GM18861 (cell line): Measurements from ENCODE around the gene CFAP69.
"Not testable (repeated sequence)": the region's sequence is repeated elsewhere in the genome, so short reads cannot be mapped to it uniquely, and the experiment has no call there.

Source experiments
- ATAC-seq: cut with Tn5 transposase; IDR thresholded peaks from one replicate; pipeline ENCODE4 v1.9.1; 2021; ENCODE audit not compliant: unreplicated experiment

CFAP69 gene

DNA sequence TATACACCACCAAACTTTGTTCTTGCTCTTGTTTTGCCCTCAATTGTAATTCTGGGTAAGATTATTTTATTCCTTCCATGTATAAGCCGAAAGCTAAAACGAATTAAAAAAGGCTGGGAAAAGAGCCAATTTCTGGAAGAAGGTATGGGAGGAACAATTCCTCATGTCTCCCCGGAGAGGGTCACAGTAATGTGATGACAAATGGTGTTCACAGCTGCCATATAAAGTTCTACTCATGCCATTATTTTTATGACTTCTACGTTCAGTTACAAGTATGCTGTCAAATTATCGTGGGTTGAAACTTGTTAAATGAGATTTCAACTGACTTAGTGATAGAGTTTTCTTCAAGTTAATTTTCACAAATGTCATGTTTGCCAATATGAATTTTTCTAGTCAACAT lies 12.5 kb upstream of the CFAP69 start:
- no peak for ATAC-seq

DNA sequence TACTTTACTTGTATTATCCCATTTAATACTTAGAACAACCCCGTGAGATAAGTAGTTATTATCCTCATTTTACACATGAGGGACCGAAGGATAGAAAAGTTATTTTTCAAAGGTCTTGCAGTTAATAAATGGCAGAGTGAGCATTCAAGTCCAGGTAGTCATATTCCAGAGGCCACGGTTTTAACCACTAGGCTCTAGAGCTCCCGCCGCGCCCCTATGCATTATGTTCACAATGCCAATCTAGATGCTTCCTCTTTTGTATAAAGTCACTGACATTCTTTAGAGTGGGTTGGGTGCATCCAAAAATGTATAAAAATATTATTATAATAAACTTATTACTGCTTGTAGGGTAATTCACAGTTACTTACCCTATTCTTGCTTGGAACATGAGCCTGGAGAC lies 11.4 kb upstream of the CFAP69 start:
- ATAC-seq: no peak

DNA sequence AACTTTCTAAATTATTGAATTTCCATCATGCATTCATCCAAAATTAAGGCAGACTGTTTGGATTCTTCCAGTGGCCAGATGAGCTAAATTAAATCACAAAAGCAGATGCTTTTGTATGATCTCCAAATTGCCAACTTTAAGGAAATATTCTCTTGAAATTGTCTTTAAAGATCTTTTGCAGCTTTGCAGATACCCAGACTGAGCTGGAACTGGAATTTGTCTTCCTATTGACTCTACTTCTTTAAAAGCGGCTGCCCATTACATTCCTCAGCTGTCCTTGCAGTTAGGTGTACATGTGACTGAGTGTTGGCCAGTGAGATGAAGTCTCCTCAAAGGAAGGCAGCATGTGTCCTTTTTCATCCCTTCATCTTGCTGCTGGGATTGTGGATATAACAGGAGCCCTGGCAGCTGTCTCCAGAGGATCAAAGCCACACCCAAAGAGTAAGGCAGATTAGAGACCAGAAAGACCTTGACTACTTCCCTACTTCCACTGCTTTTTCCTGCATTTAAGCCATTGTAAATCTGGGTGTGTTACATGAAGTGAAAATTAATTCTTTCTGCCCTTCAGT lies 8.2 kb upstream of the CFAP69 start:
- no peak for ATAC-seq

DNA sequence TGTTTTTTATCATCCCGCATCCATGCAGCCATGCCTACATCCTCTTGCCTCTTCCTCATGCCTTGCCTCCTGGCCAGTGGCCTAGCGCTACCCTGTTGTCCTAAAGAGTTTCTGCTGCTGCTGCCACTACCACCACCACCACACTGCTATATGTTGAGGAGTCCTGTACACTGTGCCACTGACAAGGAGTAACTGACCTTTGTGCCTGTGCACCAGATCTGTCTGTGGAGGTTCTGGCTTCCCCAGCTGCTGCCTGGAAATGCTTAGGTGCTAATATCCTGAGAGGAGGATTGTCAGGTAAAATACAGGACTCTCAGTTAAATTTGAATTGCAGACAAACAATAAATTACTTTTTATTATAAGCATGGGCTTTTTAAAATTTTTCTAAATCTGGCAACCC lies 7.0 kb upstream of the CFAP69 start:
- ATAC-seq: no peak

DNA sequence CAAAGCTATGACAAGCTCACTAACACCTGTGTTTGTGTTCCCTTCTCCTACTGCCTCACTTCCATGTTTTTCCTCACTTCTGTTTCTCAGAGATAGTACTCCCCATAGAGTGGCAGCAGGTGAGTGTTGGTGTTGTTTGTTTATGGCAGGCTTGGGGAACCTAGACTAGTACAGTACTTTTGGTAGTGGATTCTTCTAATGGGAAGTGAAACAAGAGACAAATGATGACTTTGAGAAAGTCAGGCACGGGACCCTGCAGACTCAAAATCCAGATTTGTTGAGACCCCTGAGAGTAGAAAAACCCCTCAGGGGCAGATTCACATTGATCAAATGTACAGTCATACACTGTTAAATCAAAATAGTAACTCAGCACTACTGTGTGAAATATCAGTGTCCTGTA lies 6.4 kb upstream of the CFAP69 start:
- ATAC-seq: no peak

DNA sequence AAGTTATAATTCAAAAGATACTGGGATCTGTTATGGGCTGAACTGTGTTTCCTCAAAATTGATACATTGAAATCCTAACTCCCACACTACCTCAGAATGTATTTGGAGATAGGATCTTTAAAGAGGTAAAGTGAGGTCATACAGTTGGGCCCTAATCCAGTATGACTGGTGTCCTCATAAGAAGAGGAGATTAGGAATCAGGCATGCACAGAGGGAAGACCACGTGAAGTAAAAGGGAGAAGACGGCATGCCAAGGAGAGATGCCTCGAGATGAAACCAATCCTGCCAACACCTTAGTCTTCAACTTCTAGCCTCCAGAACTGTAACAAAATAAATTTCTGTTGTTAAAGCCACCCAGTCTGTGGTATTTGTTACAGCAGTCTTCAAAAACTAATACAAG lies 5.9 kb upstream of the CFAP69 start:
- no peak for ATAC-seq

DNA sequence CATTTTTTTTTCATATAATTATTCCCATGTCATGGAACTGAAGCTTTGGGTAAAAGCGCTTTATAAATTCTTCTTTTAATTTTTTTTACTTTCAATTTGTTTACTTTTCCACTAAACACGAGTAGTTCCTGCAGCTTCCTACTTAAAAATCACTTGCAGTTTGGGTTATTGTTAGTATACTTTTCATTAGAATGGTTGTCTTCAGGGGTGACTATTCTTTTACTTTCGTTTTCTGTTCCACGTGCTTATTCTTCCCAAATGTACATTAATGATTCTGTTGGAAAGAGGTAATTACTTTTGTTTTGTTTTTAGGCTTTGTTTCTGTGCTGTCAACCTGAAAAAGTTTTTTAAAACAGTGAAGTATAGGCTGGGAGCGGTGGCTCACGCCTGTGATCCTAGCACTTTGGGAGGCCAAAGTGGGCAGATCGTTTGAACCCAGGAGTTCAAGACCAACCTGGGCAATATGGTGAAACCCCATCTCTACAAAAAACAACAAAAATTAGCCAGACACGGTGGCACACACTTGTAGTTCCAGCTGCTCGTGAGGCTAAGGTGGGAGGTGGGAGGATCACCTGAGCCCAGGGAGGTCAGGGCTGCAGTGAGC lies 5.2 kb upstream of the CFAP69 start:
- no peak for ATAC-seq

DNA sequence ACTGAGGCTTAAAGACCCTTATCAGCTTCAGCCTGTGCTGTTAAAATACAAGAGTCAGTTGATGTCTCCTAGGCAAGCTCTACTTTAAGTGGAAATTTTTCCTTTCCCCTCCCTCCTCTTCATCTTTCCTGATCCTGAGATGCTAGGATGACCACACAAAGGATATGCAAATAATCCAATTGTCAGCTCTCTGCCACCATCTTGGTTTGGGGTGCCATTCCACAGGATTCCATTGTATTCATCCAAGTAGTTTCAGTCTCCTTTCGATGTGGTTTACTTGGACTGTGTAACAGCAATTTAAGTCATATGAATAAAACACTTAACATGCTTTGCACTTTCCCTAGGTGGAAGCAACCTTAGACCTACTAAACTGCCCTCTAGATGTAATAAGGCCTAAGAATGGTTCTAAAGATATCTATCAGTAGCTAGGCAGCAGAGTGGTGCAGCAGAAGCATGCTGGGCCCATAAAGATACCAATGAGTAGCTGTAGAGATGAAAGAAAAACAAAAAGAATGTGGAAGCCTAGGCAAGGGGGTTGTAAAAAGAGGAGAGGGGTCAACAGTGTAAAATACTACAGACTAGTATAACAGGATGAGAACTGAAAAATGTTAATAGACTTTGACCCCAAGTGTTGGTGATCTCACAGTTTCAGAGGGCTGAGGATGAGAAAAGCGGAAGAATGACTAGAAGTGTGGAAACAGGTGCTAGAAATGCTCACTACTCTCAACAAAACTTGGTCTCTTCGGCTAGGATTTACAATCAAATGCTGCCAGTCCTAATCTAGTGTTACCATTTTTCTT lies 2.4 kb upstream of the CFAP69 start:
- ATAC-seq: peak; percentile 58

DNA sequence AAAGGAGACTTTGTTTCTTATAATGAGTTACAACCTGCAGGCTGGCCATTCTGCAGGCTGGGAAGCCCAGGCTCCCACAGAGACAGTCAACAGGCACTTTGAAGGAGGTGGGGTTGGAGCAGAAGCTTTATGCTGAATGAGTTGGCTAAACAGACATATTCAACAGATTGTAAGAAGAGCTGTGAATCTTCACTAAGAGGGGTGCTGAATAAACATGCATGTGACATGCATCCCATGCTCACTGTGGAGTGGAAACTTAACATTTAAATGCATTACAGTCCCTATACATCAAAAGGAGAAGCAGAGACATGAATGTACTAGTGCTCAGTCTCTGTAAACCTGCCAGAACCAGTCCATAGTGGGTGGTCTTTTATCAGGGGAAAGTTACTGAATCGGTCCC lies 1.4 kb upstream of the CFAP69 start:
- ATAC-seq: no peak

DNA sequence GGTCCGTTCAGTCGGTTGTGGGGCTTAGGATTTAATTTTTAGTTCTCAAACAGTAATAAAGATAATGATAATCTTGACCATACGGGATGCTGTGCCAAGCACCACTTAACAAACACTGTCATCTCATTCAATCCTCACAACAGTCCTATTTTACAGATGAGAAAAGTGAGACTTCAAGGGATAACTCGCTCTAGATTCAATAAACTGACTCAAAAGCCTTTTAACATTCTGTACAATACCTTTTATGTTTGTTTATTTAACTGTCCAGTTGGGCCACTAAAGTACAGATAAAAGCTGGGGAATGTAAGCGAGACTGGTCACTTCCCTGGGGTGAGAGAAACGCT lies 437 bp upstream of the CFAP69 start:
- no peak for ATAC-seq

DNA sequence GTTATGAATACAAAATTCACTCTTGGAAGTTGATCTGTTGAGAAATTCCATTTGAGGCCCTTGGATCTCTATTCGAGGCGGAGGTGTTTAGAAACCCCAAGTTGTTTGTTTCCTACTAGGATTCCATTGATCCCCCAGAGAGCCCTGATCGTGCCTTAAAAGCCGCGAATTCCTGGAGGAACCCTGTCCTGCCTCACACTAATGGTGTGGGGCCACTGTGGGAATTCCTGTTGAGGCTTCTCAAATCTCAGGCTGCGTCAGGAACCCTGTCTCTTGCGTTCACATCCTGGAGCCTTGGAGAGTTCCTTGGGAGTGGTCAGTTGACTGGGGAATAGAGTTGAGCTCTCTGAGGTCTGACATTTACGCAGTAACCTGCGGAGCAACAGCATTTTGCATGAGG lies 1.2 kb downstream of the CFAP69 start:
- ATAC-seq: no peak

DNA sequence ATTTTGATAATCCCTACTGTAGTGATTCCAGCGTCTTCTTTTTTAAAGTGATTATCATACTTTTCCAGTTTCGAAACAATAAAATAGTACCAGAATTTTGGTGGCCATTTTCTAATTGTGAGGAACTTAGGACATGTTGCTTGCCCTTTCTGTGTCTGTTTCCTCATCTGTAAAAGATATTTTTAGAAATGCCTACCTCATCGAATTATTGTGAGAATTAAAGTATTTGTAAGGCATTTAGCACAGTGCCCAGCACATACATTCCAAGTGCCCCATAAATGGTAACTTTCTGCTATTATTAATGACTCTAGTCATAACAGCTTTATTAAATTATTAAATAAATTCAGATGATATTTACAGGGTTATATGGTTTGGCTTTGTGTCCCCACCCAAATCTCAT lies 3.7 kb downstream of the CFAP69 start:
- ATAC-seq: no peak

DNA sequence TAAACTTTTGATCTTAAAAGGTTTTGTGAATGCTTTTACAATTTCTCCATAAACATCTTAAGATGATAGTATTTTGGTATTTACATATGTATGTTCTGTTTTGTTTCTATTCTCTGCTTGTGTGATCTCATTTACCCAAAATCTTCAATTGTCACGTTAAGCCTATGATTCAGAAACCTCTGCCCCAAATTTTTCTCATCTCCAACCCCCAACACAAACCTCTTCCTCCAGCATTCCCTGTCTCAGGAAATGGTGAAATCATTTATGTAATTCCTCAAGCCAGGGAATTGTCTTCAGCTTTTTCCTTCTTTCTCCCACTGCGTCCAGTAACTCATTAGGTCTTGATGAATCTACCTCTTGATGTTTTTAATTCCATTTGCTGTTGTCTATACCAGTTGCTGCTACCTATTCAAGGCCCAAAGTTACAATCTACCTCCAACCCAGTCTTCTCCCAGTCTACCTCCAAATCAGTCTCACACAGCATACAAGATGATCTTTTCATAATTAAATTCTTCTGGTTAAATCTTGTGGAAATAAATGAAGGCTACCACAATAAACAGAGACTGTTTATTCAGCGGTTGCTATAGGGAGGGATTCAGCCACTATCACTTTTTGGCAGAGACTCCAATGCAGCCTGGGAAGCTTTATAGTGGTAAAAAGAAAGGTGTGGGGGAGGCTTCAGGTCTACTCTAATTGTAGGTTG lies 5.8 kb downstream of the CFAP69 start:
- ATAC-seq: no peak

DNA sequence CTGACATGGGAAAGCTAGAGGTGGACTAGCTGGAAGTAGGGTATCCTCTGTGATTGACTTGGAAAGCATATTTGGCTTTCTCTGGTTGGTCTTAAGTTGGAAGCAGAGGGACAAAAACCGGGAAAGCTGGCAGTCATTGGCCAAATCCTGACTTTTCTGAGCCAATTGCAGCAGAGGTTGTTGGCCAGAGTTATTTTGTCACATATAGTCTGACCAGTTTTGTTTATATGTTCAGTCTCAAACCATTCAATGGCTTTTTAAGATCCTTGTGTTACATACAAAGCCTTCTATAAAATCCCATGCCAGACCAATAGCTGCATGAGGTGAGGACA lies 6.3 kb downstream of the CFAP69 start:
- no peak for ATAC-seq

DNA sequence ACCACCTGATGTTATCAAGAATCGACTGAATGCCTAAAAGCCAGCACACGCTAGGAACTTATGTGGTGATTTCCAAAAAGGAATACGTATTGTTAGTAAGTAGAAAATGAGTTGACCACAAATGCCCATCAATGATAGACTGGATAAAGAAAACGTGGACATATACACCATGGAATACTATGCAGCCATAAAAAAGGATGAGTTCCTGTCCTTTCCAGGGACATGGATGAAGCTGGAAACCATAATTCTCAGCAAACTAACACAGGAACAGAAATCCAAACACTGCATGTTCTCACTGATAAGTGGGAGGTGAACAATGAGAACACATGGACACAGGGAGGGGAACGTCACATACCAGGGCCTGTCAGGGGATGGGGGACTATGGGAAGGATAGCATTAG lies 11.0 kb downstream of the CFAP69 start:
- not testable (repeated sequence) for ATAC-seq

DNA sequence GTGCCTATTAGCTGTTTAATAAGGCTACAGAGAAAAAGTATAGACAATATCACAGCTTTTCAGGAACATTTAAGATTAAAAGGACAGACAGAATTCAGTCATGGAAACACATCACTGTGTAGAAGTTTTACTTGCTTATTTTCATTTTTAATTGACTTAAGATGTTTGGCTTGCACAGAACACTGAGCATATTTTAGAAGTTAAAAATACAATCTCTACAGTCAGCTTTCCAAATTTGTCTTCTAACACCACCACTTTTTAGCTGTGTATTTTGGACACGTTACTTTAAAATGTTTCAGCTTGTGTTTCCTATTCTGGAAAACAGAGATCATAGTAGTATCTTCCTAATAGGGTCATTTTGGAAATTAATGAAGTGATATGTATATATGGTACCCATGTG lies 11.8 kb downstream of the CFAP69 start:
- ATAC-seq: no peak

DNA sequence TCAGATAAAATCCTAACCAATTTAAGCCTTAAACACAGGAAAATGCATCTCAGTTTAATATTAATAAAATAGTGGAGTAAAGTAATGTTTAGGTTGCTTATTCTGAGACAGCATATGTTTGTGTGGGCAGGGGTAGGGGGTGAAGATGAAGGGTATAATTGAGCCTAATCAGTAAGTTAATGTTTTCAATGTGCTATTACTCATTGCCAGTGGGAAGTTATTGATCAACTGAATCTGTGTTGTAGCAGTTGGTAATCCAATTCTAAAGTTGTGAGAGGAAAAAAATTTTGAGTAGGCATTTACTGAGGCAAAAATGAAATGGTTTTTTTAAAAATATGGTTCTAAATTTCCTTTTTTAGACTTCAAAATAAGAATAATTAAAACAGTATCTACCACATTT lies 16.5 kb downstream of the CFAP69 start:
- peak; percentile 53 for ATAC-seq

DNA sequence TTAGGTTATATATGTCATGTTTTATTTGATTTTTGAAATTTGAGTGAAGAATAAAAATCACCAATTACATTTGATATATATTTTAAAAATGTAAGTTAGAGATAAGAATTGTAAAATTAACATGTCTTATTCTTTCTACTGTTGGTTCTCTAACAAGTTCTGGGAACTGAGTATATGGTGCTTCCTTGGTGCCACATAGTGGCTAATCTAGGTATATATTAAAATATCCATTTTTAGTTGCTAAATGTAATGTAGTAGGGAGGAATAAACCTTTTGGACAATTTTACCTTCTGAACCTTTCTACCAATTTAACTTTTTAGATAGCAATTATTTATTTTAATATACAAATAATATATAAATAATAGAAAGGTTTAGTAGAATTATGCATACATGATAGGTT lies 17.5 kb downstream of the CFAP69 start:
- ATAC-seq: peak; percentile 93

DNA sequence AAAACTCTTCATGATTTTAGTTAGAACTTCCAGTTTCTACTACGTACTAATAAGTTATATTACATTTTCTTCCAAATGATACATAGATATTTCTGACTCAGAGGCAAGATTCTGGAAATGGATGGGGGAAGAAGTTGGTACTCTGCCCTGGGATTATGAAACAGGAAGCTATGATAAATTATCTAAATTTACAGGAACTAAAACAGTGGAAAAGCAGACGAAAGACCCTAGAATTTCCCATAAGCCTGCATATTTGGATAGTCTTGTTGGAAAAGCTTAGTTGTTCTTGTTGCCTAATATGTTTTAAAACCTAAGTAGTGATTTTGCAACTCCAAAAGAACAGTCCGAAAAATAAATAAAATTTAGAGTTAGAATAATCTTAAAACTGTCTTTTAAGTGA lies 21.8 kb downstream of the CFAP69 start:
- ATAC-seq: no peak

DNA sequence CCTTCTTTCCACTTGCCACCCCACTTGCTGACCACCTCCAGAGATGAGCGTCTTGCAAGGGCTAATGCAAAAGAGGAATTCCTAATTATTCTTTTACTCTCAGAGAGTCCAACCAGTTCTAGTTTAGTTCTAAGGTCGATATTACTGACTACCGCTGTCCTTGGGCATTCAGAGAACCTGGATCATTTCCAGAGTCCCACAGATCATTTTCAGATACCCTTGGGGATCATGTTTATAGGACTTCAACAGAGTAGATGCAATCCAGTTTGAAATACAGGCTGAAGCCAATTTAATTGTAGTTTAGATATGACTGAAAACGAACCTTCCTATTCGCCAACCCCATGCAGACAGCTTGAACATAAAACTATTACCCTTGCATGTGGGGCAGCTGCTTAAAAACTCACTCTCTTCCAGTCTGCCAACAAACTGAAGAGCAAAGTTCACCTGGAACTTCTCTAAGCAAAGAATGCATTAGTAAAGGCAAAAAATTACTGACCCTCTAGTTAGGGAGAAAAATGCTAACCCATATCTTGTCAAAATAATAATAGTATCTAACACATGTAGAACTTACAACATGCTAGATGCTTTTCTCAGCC lies 22.4 kb downstream of the CFAP69 start:
- ATAC-seq: no peak

DNA sequence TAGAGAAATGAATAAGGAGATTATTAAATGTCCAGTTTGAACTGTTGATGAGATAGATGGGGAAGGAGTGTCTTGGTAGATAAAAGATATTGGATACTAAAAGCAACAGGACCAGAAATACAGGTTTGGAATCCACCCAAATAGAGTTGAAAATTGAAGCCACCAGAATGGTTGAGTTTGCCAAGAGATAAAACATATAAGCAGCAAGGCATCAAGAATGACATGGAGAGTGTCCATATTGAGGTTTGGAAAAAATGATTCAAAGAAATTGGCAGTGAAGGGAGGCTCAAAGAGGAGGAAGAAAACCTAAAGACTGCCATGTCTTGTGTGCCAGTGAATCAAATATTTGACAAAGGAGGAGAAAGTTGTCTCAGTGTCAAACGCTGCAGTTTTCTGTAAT lies 24.2 kb downstream of the CFAP69 start:
- ATAC-seq: no peak
